GM19372 (cell line): ENCODE measurements around the gene GGNBP2.

Experiments
- ATAC-seq: cut with Tn5 transposase; IDR thresholded peaks from one replicate; pipeline ENCODE4 v1.9.1; 2021; ENCODE audit warnings: mild to moderate bottlenecking, low read depth, moderate library complexity; ENCODE audit not compliant: unreplicated experiment

GGNBP2 gene

DNA sequence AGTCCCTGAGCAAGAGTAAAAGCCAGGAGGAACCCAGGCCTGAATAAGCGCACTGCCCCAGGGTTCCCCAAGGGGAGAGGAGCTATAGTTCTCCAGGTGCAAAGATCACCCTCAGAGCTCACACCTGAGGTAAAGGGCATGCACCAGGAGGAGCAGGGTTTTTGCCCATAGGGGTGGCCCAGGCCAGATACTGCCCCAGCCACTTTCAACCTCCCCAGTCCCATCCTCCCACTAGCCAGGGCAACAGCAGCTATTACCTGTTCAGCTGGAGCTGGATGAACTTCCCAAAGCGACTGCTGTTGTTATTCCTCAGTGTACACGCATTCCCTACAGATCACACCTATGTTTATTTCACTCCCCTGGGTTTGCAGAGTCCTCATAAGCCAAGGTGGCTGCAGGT is 29.9 kb upstream of the GGNBP2 start:
- ATAC-seq = no peak

DNA sequence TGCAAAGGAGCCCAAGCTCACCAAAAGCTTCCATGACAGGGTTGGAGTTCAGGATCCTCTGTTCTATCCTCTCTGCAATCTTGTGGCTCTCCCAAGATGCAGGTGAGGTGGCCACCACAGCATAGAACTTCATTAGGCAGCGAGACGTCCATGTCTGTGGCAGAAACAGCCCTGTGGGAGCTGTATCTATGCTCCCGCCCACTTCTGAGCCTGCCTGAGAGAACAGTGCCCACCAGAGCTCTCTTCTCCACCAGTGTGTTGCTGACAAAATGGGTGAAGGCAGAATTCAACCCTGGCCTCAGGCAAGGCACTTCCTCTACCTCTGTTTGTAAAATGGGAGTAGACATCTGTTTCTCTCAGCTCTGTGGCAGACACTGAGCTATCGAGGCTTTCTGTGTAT is 28.9 kb upstream of the GGNBP2 start:
- no peak for ATAC-seq

- ATAC-seq = no peak
Measured at GRCh38 chr17:36523113-36523512, 21.6 kb upstream of the GGNBP2 start.

DNA sequence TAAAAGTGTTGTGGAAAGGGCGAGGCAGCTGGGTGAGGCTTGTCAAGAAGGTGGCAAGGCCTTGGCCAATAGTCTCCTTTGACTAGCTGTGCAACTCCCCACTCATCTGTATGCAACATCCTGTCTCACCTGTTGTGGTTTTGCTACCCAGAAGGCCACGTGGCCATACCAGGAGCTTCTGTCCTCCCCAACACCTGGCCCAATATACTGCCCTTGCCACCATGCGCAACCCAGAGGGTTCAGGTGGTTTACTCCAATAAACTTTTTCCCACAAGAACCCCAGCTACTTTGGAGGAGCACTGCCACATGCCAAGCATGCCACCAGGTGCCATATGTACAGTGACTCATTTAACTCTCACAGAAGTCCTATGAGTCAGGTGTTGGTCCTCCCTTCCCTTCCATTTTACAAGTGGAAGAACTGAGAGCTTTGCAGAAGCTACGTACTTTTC is 20.3 kb upstream of the GGNBP2 start:
- ATAC-seq = no peak

GRCh38 chr17:36525113-36525512 is 19.6 kb upstream of the GGNBP2 start:
- no peak for ATAC-seq

GRCh38 chr17:36525888-36526287 is 18.8 kb upstream of the GGNBP2 start:
- ATAC-seq = no peak

DNA sequence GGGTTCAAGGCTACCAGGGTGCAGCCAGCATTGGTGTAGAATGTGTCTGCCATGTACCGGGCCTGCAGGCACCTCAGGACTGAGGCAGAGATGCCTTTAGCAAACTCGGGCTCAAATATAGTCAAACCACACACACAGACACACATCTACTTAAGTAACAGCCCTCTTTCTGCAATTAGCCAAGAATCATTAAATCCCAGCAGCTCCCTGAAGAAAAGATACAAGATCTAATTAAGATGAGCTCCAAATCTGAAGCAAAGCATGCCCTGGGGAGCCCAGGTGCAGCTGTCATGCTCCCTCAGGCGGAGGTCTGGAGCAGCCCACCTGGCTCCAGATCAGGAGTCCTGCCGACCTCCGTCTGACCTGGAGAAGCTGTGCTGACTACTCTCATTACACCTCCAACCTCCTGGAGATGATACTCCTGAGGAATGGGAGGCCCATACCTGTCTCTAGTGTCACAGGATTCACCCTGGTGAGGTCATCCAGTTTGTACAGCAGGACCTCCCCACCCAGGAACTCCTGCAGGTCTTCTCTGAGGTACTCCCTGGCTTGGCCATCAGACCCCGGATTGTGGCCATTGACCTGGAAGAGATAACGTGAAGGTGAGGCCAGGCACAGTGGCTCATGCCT is 17.0 kb upstream of the GGNBP2 start:
- no peak for ATAC-seq

DNA sequence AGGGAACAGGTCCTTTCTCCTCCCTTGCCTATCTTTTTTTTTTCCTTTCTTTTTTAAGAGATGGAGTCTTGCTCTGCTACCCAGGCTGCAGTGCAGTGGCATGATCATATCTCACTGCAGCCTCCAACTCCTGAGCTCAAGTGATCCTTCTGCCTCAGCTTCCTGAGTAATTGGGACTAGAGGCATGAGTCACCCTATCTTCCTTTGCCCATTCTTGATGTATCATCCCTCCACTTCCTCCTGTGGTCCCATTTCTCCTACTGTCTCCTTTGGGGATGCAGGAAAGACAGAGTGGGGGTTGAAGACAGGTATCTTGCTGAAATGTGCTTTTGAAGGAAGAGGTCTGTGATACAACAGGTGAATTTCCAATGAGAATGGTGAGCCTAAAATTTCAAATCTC is 15.6 kb upstream of the GGNBP2 start:
- no peak for ATAC-seq

DNA sequence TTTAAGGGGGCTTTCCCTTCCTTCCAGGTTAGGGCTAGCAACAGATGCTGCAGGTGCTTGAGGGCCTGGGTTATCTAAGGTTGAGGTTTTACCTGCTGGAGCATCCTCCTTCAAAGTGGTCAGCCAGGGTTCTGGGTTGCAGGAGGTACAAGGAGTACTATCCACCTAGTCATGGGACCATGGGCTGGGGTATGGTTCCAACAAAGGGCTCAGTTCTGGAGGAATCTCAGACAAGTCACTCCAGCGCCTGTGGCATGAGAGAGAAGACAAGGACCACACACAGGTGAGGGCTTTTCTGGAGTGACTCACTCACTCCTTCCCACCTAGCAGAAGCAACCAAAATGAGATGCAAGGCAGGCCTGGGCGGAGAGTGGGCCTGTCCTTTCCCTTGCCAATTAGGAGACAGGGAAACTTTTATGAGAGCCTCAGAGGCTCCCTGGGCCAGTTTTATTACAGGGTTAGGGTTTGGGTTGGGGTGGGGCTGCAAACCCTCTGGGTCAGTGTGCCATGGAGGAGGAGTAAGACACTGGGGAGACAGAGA is 12.2 kb upstream of the GGNBP2 start:
- no peak for ATAC-seq

DNA sequence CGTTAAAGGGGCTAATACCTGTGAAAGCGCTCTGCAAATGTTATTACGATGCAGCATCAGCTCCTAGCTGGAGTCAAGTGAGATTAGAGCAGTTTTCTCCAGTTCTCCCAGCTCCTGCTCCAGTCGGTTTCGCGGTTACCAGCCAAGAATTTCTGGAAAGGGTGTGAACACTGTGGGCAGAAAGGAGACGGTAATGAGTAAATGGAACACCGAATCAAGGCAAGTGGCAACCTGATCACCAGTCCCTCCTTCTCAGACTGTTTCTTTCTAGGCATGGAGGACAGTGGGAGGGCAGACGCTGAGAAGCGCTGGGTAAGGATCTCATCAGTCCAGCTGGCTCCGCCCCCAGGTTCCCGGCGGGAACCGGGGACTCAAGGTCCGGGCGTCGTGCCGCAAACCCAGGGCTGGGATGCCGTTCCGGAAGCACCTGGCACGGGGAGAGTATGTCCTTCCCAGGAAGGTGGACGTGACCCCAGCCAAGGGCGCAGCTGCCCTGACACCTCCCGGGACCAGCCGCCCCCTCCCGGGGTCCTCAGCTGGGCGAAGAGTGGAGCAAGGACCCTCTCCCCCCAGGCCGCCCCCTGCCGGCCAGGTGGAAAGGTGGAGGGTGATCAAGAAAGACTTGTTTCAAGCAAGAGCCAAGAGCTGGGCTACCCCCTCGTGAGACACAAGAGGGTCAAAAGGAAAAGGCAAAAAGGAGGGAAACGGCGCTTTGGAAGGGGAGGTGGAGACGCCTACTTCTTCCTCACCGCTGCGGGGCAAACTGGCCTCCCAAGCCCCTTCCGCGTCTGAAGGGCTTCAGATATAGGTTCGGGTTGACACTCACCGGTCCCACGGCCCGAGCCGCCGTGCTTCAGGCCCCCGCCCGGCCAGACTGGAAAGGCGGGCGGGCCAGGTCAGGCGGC is 10.5 kb upstream of the GGNBP2 start:
- peak; percentile 31 for ATAC-seq

DNA sequence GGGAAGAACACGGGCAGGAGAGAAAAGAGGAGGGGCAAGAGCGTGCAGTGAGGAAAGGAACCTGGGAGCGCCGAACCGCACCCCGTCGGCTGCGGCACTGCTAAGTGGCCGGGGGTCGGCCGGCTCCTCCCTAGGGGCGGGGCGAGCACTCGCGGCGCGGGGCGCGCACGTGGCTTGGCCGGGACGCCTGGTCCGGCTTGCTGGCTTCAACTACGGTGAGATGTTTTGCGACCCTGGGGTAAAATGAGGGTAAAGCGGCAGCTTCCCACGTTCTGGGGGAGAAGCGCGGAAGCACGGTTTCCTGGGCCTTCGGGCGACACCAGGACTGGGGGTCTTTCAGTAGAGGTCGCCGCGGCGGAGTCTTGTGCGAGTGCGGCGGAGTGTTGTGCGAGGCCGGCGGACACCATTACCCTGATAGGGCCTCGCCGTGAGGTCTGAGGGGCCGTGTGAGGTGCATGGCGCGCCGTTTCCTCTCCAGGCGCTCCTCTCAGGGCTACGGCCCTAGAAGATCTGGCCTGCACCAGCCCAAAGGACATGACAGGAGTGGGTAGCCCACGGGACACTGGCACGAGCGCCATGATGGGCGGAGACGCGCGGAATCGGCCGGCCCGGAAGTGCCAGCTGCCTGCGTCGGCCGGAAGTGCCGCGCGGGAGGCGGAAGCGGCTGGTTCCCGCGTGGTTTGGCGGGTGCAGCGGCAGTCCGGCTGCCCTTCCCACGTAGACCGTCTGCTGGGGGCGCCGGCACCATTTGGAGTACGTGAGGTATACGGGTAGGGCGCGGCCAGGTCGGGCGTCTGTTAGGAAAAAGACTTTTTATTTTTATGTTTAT is 9.7 kb upstream of the GGNBP2 start, which contains the start of the genes MYO19 and PIGW:
Gene MYO19, minus strand, starts transcription at position 29 of the 829 bp plus-strand sequence. CDS start 2,330 bp downstream, outside the sequence.
Gene PIGW, plus strand, starts transcription at position 148 of the 829 bp plus-strand sequence. CDS start 2,115 bp downstream, outside the sequence.
- peak; percentile 65 for ATAC-seq

DNA sequence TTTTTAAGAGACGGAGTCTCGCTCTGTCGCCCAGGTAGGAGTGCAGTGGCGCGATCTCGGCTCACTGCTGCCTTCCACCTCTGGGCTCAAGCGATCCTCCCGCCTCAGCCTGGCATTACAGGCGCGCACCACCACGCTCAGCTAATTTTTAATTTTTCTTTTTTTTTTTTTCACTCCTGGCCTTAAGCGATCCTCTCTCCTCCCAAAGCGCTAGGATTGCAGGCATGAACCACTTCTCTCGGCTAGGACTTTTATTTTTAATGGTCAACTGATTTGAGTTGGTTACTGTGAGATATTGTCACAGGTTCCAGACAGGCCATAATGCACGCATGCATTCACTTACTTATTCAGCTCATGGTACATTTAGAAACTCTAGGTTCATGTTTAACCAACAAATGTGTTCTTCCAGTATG is 9.0 kb upstream of the GGNBP2 start:
- ATAC-seq = peak; percentile 25

- ATAC-seq = no peak
Measured at GRCh38 chr17:36540696-36541095, 4.0 kb upstream of the GGNBP2 start.

DNA sequence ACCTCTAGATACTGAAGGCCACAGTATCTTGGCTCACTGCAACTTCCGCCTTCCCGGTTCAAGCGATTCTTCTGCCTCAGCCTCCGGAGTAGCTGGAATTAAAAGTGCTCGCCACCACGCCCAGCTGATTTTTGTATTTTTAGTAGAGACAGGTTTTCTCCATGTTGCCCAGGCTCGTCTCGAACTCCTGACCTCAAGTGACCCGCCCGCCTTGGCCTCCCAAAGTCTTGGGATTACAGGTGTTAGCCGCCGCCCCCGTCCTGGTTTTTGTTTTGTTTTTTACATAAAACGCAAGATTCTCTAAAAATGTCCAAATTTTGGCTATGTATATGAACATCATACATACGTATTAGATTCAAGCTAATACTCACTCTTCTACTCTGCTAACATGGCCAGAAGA is 2.0 kb upstream of the GGNBP2 start:
- ATAC-seq = no peak

- no peak for ATAC-seq
Measured at GRCh38 chr17:36544044-36544306, 744 bp upstream of the GGNBP2 start.

- ATAC-seq = peak; percentile 41
Measured at GRCh38 chr17:36545077-36545464, 352 bp downstream of the GGNBP2 start.

DNA sequence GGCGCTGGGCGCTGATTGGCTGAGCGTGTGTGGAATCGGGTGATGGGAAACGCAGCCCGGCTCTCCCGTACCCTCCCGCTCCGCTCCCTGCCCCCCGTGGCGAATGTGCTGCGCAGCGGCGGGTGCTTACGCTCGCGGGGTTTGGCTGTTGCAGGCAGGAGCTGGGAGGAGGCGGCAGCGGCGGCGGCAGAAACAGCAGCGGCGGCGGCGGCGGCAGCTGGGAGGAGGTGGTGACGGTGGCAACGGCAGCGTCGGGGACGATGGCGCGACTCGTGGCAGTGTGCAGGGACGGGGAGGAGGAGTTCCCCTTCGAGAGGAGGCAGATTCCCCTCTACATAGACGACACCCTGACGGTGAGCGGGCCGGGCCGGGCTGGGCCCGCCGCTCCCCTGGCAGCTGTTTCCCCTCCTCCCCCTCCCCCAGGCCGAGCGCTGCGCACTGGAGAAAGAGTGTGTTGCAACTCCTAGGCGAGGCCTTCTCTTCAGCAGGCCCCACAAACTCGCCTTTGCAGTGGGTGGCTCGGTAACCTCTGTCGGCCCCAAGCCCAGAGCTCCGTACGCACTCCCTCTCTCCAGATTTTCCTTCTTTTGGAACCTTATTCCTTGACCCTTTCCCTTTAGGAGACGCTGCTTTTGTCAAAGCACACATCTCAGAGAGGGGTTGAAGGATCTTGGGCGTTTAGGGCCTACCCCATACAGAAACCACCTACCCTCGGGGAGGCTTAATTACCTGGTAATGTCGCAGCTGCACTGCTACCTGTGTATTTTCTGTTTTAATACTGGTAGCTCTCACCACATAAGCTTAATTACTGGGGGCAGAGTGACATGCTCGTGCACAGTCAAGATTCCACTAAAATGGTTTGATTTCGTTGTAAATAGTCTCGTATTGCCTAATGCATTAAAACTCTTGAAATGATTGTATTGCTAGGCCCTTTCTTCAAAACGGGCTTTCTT is 1.0 kb downstream of the GGNBP2 start:
- ATAC-seq = peak; percentile 67

GRCh38 chr17:36546418-36547093 is 1.8 kb downstream of the GGNBP2 start:
- ATAC-seq = no peak

- no peak for ATAC-seq
Measured at GRCh38 chr17:36547776-36548175, 3.1 kb downstream of the GGNBP2 start.
